ENCODE measurements around the gene H19.

The H19 gene

GRCh38 chr11:1997755-1998154, at the start of gene H19:
Gene H19 (minus strand): TSS chr11:1997842.
- in situ Hi-C loops (cut with MboI; ENCODE audit: low sequenced_read_pairs): no loop called here

- in situ Hi-C loops (cut with MboI; ENCODE audit: low sequenced_read_pairs): no loop called here
Observed at GRCh38 chr11:2041963-2042362, 44.3 kb upstream of the H19 start.

GRCh38 chr11:2041153-2041552, 43.5 kb upstream of the H19 start:
- in situ Hi-C loops (cut with MboI; ENCODE audit: low sequenced_read_pairs): no loop called here

GRCh38 chr11:2039198-2039759, 41.6 kb upstream of the H19 start:
- in situ Hi-C loops (cut with MboI; ENCODE audit: low sequenced_read_pairs): no loop called here

- in situ Hi-C loops (cut with MboI; ENCODE audit: low sequenced_read_pairs): no loop called here
Observed at GRCh38 chr11:2036863-2037486, 39.3 kb upstream of the H19 start.

GRCh38 chr11:2035382-2035781, 37.7 kb upstream of the H19 start:
- in situ Hi-C loops (cut with MboI; ENCODE audit: low sequenced_read_pairs): no loop called here

- in situ Hi-C loops (cut with MboI; ENCODE audit: low sequenced_read_pairs): no loop called here
Observed at GRCh38 chr11:2031058-2031457, 33.4 kb upstream of the H19 start.

- in situ Hi-C loops (cut with MboI; ENCODE audit: low sequenced_read_pairs): no loop called here
Observed at GRCh38 chr11:2027708-2028107, 30.1 kb upstream of the H19 start.

GRCh38 chr11:2015025-2015424, 17.4 kb upstream of the H19 start:
- in situ Hi-C loops (cut with MboI; ENCODE audit: low sequenced_read_pairs): no loop called here

- in situ Hi-C loops (cut with MboI; ENCODE audit: low sequenced_read_pairs): no loop called here
Observed at GRCh38 chr11:2012440-2012839, 14.8 kb upstream of the H19 start.

GRCh38 chr11:2004466-2004865, 6.8 kb upstream of the H19 start:
- in situ Hi-C loops (cut with MboI; ENCODE audit: low sequenced_read_pairs): no loop called here

GRCh38 chr11:2002807-2003206, 5.2 kb upstream of the H19 start:
- in situ Hi-C loops (cut with MboI; ENCODE audit: low sequenced_read_pairs): no loop called here

GRCh38 chr11:2002042-2002776, 4.6 kb upstream of the H19 start:
- in situ Hi-C loops (cut with MboI; ENCODE audit: low sequenced_read_pairs): no loop called here

GRCh38 chr11:1998861-1999260, 1.2 kb upstream of the H19 start:
- in situ Hi-C loops (cut with MboI; ENCODE audit: low sequenced_read_pairs): no loop called here

GRCh38 chr11:1998290-1998689, 648 bp upstream of the H19 start:
- in situ Hi-C loops (cut with MboI; ENCODE audit: low sequenced_read_pairs): no loop called here

GRCh38 chr11:1994121-1994520, 3.5 kb downstream of the H19 start:
- in situ Hi-C loops (cut with MboI; ENCODE audit: low sequenced_read_pairs): no loop called here

GRCh38 chr11:1992111-1992510, 5.5 kb downstream of the H19 start:
- in situ Hi-C loops (cut with MboI; ENCODE audit: low sequenced_read_pairs): no loop called here

GRCh38 chr11:1990872-1991578, 6.6 kb downstream of the H19 start:
- in situ Hi-C loops (cut with MboI; ENCODE audit: low sequenced_read_pairs): no loop called here

GRCh38 chr11:1989953-1990352, 7.7 kb downstream of the H19 start:
- in situ Hi-C loops (cut with MboI; ENCODE audit: low sequenced_read_pairs): no loop called here

- in situ Hi-C loops (cut with MboI; ENCODE audit: low sequenced_read_pairs): no loop called here
Observed at GRCh38 chr11:1988667-1989317, 8.8 kb downstream of the H19 start.

- in situ Hi-C loops (cut with MboI; ENCODE audit: low sequenced_read_pairs): no loop called here
Observed at GRCh38 chr11:1988174-1988573, 9.5 kb downstream of the H19 start.

Measured in hTERT RPE-1 (cell line).